DND-41 (cell line): Measurements from ENCODE around the gene CNTNAP5.

ENCODE experiments used
- ATAC-seq: fragments of 200-7000 bp; cut with Tn5 transposase; 3 replicates; pipeline ENCODE4 v1.9.1; 2021; ENCODE audit warnings: low read depth; ENCODE audit not compliant: insufficient read depth
- DNase-seq: peaks from one replicate; pipeline ENCODE4 v3.0.0-alpha.2; 2020
- H2AFZ ChIP-seq: 2 replicates; pipeline ENCODE4 v1.6.0; 2012; ENCODE audit warnings: low read depth, low read length
- H3K27ac ChIP-seq: 2 replicates; pipeline ENCODE4 v1.5.1; 2012; ENCODE audit warnings: low read length, inconsistent platforms
- H3K27me3 ChIP-seq: fragments of 200-600 bp; sonication (generic); 2 replicates; pipeline ENCODE4 v1.6.0; 2012; ENCODE audit warnings: low read length, mild to moderate bottlenecking, inconsistent platforms; ENCODE audit not compliant: insufficient read depth, poor library complexity
- H3K36me3 ChIP-seq: 2 replicates; pipeline ENCODE4 v1.5.1; 2012; ENCODE audit warnings: low read length, inconsistent platforms; ENCODE audit not compliant: insufficient read depth
- H3K4me1 ChIP-seq: 2 replicates; pipeline ENCODE4 v1.5.1; 2012; ENCODE audit warnings: mild to moderate bottlenecking, low read length; ENCODE audit not compliant: insufficient read depth
- H3K4me2 ChIP-seq: 2 replicates; pipeline ENCODE4 v1.6.0; 2012; ENCODE audit warnings: mild to moderate bottlenecking, moderate library complexity, low read length, inconsistent platforms; ENCODE audit not compliant: insufficient read depth
- H3K4me3 ChIP-seq, 2 experiments: fragments of 200-600 bp in 1 of 2; shearing (Covaris generic) in 1 of 2; 2 replicates each; pipeline ENCODE4 v1.5.1; 2012 to 2016; ENCODE audit warnings: inconsistent platforms in 2 of 2, low read length in 2 of 2, mild to moderate bottlenecking in 2 of 2, low read depth in 1 of 2, moderate library complexity in 1 of 2
- H3K79me2 ChIP-seq: 2 replicates; pipeline ENCODE4 v1.6.0; 2012; ENCODE audit warnings: low read length, inconsistent platforms; ENCODE audit not compliant: insufficient read depth
- H3K9ac ChIP-seq: 2 replicates; pipeline ENCODE4 v1.6.0; 2012; ENCODE audit warnings: low read depth, mild to moderate bottlenecking, inconsistent platforms, low read length, moderate library complexity
- H3K9me3 ChIP-seq: 2 replicates; pipeline ENCODE4 v1.5.1; 2012; ENCODE audit warnings: low read length, moderate library complexity, mild to moderate bottlenecking, inconsistent platforms; ENCODE audit not compliant: insufficient read depth, severe bottlenecking
- H4K20me1 ChIP-seq: 2 replicates; pipeline ENCODE4 v1.6.0; 2012; ENCODE audit warnings: low read length; ENCODE audit not compliant: insufficient read depth
- CTCF ChIP-seq: IDR thresholded peaks from 2 replicates; pipeline ENCODE4 v1.5.1; 2012; ENCODE audit warnings: borderline replicate concordance, low read length, moderate library complexity, mild to moderate bottlenecking; ENCODE audit not compliant: poor library complexity, severe bottlenecking; ENCODE audit errors: extremely low read depth
- EZH2 ChIP-seq: IDR thresholded peaks from 3 replicates; pipeline ENCODE4 v1.6.1; 2012; ENCODE audit warnings: borderline replicate concordance, low read depth, mild to moderate bottlenecking, moderate library complexity, low read length, inconsistent platforms; ENCODE audit not compliant: severe bottlenecking

Gene CNTNAP5

DNA sequence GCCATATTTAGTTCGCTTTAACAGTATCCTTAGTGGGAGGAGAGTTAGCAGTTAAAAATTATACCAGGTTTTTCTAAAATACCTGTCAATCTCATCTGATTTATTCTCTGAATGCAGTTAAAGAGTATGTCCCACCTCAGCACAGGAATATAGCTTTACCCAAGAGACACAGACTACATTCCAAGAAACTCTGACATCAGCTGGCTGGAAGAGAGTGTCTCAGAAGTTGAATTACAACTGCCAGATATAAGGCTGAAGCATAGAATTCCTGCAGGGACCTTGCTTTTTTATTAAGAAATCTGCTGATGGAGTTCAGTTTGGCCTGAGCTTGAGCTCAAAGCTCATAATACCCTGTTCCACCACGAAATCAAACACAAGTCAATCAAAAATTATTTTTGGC lies 25.4 kb upstream of the CNTNAP5 start:
- H3K9ac ChIP-seq, result no peak overlapping the region
- H3K4me2 ChIP-seq, result no peak overlapping the region
- H2AFZ ChIP-seq, result no peak overlapping the region
- H3K27ac ChIP-seq, result no peak overlapping the region
- no peaks in the 10 kb centered on the region for H4K20me1 ChIP-seq
- H3K27me3 ChIP-seq, result no peaks in the 10 kb centered on the region
- ATAC-seq (no peak), DNase-seq (no peak)
- H3K36me3 ChIP-seq, result no peaks in the 10 kb centered on the region
- no peaks in the 10 kb centered on the region for H3K9me3 ChIP-seq
- H3K4me3 ChIP-seq, result no peak overlapping the region
- H3K4me1 ChIP-seq, result no peaks in the 10 kb centered on the region
- TF ChIP-seq EZH2 (no peak), CTCF (no peak)
- H3K79me2 ChIP-seq, result no peaks in the 10 kb centered on the region

- DNase-seq, result no peak
- no peaks in the 10 kb centered on the region for H3K27me3 ChIP-seq
These were observed 23.2 kb upstream of the CNTNAP5 start for GRCh38 chr2:124001696-124002430.

GRCh38 chr2:124018890-124019289 lies 6.2 kb upstream of the CNTNAP5 start:
- H3K9ac ChIP-seq, result no peak overlapping the region
- H3K36me3 ChIP-seq, result no peaks in the 10 kb centered on the region
- no peaks in the 10 kb centered on the region for H3K79me2 ChIP-seq
- H2AFZ ChIP-seq, result no peak overlapping the region
- no peaks in the 10 kb centered on the region for H3K27me3 ChIP-seq
- no peak overlapping the region for H3K4me3 ChIP-seq
- no peaks in the 10 kb centered on the region for H4K20me1 ChIP-seq
- H3K9me3 ChIP-seq, result no peaks in the 10 kb centered on the region
- no peaks in the 10 kb centered on the region for H3K4me1 ChIP-seq
- TF ChIP-seq CTCF (no peak), EZH2 (no peak)
- DNase-seq (no peak), ATAC-seq (no peak)
- H3K27ac ChIP-seq, result no peak overlapping the region
- no peak overlapping the region for H3K4me2 ChIP-seq

More at GRCh38 chr2:124001696-124002430, 23.2 kb upstream of the CNTNAP5 start:
- TF ChIP-seq CTCF (no peak), EZH2 (no peak)
- no peaks in the 10 kb centered on the region for H3K4me1 ChIP-seq
- ATAC-seq, result no peak
- no peak overlapping the region for H3K4me3 ChIP-seq
- H3K4me2 ChIP-seq, result no peak overlapping the region
- H3K9me3 ChIP-seq, result no peaks in the 10 kb centered on the region
- no peak overlapping the region for H3K27ac ChIP-seq
- H3K36me3 ChIP-seq, result no peaks in the 10 kb centered on the region
- H2AFZ ChIP-seq, result no peak overlapping the region
- H4K20me1 ChIP-seq, result no peaks in the 10 kb centered on the region
- H3K9ac ChIP-seq, result no peak overlapping the region
- no peaks in the 10 kb centered on the region for H3K79me2 ChIP-seq
